Measurements from ENCODE around the gene DNAH7.

The DNAH7 gene

GRCh38 chr2:195850764-195851163 lies 217.9 kb downstream of the DNAH7 start:
- TF ChIP-seq CTCF (IDR thresholded peaks at IDR 0.05; ENCODE audit: insufficient read depth, missing control alignments) = no peak
- FAIRE-seq (no peak), DNase-seq (ENCODE audit: insufficient read length, low spot score) (no peak)

DNA sequence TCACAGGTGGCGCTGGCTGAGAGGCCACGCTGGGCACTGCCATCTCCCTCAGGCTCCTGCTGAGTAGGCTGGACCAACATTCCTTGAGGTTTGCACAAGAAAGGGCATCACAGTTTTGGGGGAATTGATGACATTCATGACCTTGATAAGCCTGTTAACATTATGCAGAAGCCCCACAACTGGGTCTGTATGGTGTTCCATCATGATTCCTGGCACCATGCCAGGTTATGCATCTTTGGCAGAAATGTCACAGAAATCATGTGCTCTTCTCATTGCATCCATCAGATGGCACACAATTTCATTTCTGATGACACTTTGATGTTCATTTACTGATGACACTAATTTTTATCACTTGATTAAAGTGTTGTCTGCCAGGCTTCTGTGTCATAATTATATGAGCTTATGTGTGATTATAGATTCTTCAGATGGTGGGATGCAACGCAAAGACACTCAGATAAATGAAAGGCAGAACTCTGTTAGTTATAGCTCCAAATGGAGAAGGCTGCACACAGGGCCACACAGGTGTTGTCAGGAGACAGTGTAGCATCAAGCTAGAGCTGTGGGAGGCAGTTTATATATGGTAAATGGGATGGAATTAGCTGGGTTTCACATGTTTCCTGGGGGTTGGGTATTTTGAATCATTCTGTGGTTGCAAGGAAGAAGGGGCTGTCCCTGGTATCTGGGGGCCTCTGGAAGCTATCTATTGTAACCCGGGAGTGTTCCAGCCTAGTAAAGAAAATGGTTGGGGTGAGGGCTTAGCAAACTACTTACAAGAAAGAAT lies 220.3 kb downstream of the DNAH7 start:
- TF ChIP-seq CTCF (IDR thresholded peaks at IDR 0.05; ENCODE audit: insufficient read depth, missing control alignments) = peak; percentile 8
- FAIRE-seq = peak; percentile 35
- no peak for DNase-seq (ENCODE audit: insufficient read length, low spot score)

DNA sequence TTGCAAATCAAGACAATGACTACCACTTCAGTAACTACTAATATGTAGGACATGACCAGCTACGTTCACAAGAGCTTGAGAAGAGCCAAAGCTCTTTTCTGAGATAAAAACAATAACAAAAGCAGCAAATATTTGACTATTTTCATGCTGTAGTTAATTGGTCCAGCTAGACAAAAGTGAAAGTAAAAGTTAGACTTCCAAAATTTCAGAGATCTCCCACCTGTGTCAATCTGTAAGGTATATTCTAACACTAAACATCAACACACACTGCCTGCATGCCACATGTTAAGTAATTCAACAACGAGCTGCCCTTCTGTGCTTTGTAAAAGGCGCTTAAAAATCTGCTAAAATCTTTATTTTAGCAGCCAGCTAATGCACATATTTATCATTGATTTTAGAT lies 225.7 kb downstream of the DNAH7 start:
- no peak for DNase-seq (ENCODE audit: insufficient read length, low spot score)
- TF ChIP-seq CTCF (IDR thresholded peaks at IDR 0.05; ENCODE audit: insufficient read depth, missing control alignments) = no peak
- FAIRE-seq = no peak

- no peak for DNase-seq (ENCODE audit: insufficient read length, low spot score)
- TF ChIP-seq CTCF (IDR thresholded peaks at IDR 0.05; ENCODE audit: insufficient read depth, missing control alignments) = no peak
- no peak for FAIRE-seq
These were observed 230.6 kb downstream of the DNAH7 start for GRCh38 chr2:195838002-195838401.

DNA sequence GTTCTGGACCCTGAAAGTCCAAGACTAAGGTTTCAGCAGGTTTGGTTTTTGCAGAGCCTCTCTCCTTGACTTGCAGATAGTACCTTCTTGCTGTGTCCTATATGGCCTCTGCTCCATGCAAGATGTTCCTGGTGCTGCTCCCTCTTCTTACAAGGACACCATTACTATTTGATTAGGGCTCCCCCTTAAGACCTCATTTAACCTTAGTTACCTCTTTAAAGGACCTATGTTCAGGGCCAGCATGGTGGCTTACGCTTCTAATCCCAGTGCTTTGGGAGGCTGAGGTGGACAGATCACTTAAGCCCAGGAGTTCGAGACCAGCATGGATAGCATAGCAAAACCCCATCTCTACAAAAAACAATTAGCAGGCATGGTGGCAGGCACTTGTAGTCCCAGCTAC lies 232.6 kb downstream of the DNAH7 start:
- no peak for DNase-seq (ENCODE audit: insufficient read length, low spot score)
- TF ChIP-seq CTCF (IDR thresholded peaks at IDR 0.05; ENCODE audit: insufficient read depth, missing control alignments) = no peak
- FAIRE-seq = no peak

DNA sequence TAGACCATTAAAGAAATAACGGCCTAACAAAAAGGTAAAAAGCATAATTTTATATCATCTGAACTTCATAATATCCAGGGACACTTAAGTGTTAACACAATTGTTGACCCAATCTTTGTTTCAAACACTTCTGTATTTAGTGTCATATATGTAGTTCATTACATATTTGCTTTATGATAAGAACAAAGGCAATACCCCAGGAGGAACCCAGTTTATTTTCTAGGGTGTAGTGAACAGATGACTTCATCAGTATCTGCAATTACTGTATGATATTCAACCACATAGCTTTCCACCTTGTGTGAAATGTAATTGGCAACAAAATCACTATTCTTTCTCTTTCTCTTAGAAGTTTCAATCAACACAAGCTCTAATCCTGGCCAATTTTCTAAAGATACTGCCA lies 233.8 kb downstream of the DNAH7 start:
- no peak for DNase-seq (ENCODE audit: insufficient read length, low spot score)
- no peak for TF ChIP-seq CTCF (IDR thresholded peaks at IDR 0.05; ENCODE audit: insufficient read depth, missing control alignments)
- peak; percentile 63 for FAIRE-seq
